Activated T-cell treated with anti-CD3 and anti-CD28 coated beads, Interleukin-2, amount 50 U/mL, for 24 hours (primary cell): ENCODE data around the gene ADGRE3.
"Not testable (repeated sequence)": the region's sequence is repeated elsewhere in the genome, so short reads cannot be mapped to it uniquely, and the experiment has no call there.

Experiments
- DNase-seq: peaks from one replicate; pipeline ENCODE4 v3.0.0-alpha.2; 2020
- H3K27ac Mint-ChIP-seq: 2 replicates; pipeline ENCODE4 v1.8.0; 2020; ENCODE audit warnings: mild to moderate bottlenecking, mixed read lengths
- H3K27me3 Mint-ChIP-seq: 2 replicates; pipeline ENCODE4 v1.8.0; 2020; ENCODE audit warnings: mixed read lengths
- H3K36me3 Mint-ChIP-seq: 2 replicates; pipeline ENCODE4 v1.8.0; 2020; ENCODE audit warnings: low read depth, mixed read lengths
- H3K4me1 Mint-ChIP-seq: 2 replicates; pipeline ENCODE4 v1.8.0; 2020; ENCODE audit warnings: low read depth, mixed read lengths
- H3K4me3 Mint-ChIP-seq: 2 replicates; pipeline ENCODE4 v1.8.0; 2020; ENCODE audit warnings: mild to moderate bottlenecking, moderate library complexity, mixed read lengths
- H3K9me3 Mint-ChIP-seq: 2 replicates; pipeline ENCODE4 v1.8.0; 2020; ENCODE audit warnings: mixed read lengths

ADGRE3 gene

GRCh38 chr19:14648506-14648905, 26.1 kb downstream of the ADGRE3 start:
- H3K27ac Mint-ChIP-seq = no peak overlapping the region
- no peak overlapping the region for H3K4me3 Mint-ChIP-seq
- DNase-seq = no peak
- H3K36me3 Mint-ChIP-seq = no peaks in the 10 kb centered on the region
- peaks cover 1% of the 10 kb centered on the region for H3K9me3 Mint-ChIP-seq
- H3K4me1 Mint-ChIP-seq = no peaks in the 10 kb centered on the region
- H3K27me3 Mint-ChIP-seq = peaks cover 30% of the 10 kb centered on the region

GRCh38 chr19:14639536-14640277, 34.9 kb downstream of the ADGRE3 start:
- no peak overlapping the region for H3K27ac Mint-ChIP-seq
- no peak overlapping the region for H3K4me3 Mint-ChIP-seq
- no peaks in the 10 kb centered on the region for H3K36me3 Mint-ChIP-seq
- peaks cover 16% of the 10 kb centered on the region for H3K9me3 Mint-ChIP-seq
- peaks cover 27% of the 10 kb centered on the region for H3K27me3 Mint-ChIP-seq
- no peak for DNase-seq
- H3K4me1 Mint-ChIP-seq = no peaks in the 10 kb centered on the region

GRCh38 chr19:14632286-14632685, 42.4 kb downstream of the ADGRE3 start:
- Mint-ChIP-seq H3K36me3 (no peaks in the 10 kb centered on the region), H3K27me3 (peaks cover 3% of the 10 kb centered on the region), H3K27ac (no peak overlapping the region), H3K4me1 (no peaks in the 10 kb centered on the region), H3K9me3 (peaks cover 7% of the 10 kb centered on the region), H3K4me3 (no peak overlapping the region)
- no peak for DNase-seq

GRCh38 chr19:14629557-14629956, 45.1 kb downstream of the ADGRE3 start:
- DNase-seq = no peak
- no peaks in the 10 kb centered on the region for H3K36me3 Mint-ChIP-seq
- H3K4me1 Mint-ChIP-seq = no peaks in the 10 kb centered on the region
- no peak overlapping the region for H3K4me3 Mint-ChIP-seq
- H3K27me3 Mint-ChIP-seq = peaks cover 3% of the 10 kb centered on the region
- H3K27ac Mint-ChIP-seq = no peak overlapping the region
- peaks cover 5% of the 10 kb centered on the region for H3K9me3 Mint-ChIP-seq

- not testable (repeated sequence) for DNase-seq, H3K27me3 Mint-ChIP-seq, H3K9me3 Mint-ChIP-seq, H3K27ac Mint-ChIP-seq, H3K4me1 Mint-ChIP-seq, H3K4me3 Mint-ChIP-seq, H3K36me3 Mint-ChIP-seq
Observed at GRCh38 chr19:14624491-14624890, 50.2 kb downstream of the ADGRE3 start.

- Mint-ChIP-seq H3K4me1 (no peaks in the 10 kb centered on the region), H3K27me3 (peaks cover 8% of the 10 kb centered on the region), H3K9me3 (peaks cover 8% of the 10 kb centered on the region), H3K27ac (no peak overlapping the region), H3K36me3 (no peaks in the 10 kb centered on the region), H3K4me3 (no peak overlapping the region)
- no peak for DNase-seq
Observed at GRCh38 chr19:14619404-14619803, 55.2 kb downstream of the ADGRE3 start.

GRCh38 chr19:14616407-14616806, 58.2 kb downstream of the ADGRE3 start:
- peaks cover 3% of the 10 kb centered on the region for H3K4me1 Mint-ChIP-seq
- H3K9me3 Mint-ChIP-seq = peaks cover 8% of the 10 kb centered on the region
- DNase-seq = no peak
- H3K27ac Mint-ChIP-seq = no peak overlapping the region
- no peak overlapping the region for H3K4me3 Mint-ChIP-seq
- H3K27me3 Mint-ChIP-seq = peaks cover 8% of the 10 kb centered on the region
- H3K36me3 Mint-ChIP-seq = no peaks in the 10 kb centered on the region

- no peak for DNase-seq
- H3K27me3 Mint-ChIP-seq = peaks cover 8% of the 10 kb centered on the region
- no peak overlapping the region for H3K4me3 Mint-ChIP-seq
- H3K4me1 Mint-ChIP-seq = peaks cover 3% of the 10 kb centered on the region
- peaks cover 8% of the 10 kb centered on the region for H3K9me3 Mint-ChIP-seq
- H3K27ac Mint-ChIP-seq = no peak overlapping the region
- no peaks in the 10 kb centered on the region for H3K36me3 Mint-ChIP-seq
Observed at GRCh38 chr19:14615623-14616022, 59.0 kb downstream of the ADGRE3 start.

- no peak overlapping the region for H3K4me3 Mint-ChIP-seq
- no peaks in the 10 kb centered on the region for H3K36me3 Mint-ChIP-seq
Observed at GRCh38 chr19:14614099-14614412, 60.6 kb downstream of the ADGRE3 start.

GRCh38 chr19:14613399-14614098, 61.1 kb downstream of the ADGRE3 start:
- H3K9me3 Mint-ChIP-seq, H3K27me3 Mint-ChIP-seq, H3K4me1 Mint-ChIP-seq, DNase-seq, H3K4me3 Mint-ChIP-seq, H3K36me3 Mint-ChIP-seq, H3K27ac Mint-ChIP-seq: not testable (repeated sequence)

More at GRCh38 chr19:14614099-14614412, 60.6 kb downstream of the ADGRE3 start:
- no peaks in the 10 kb centered on the region for H3K9me3 Mint-ChIP-seq
- DNase-seq = no peak
- peaks cover 8% of the 10 kb centered on the region for H3K27me3 Mint-ChIP-seq
- H3K27ac Mint-ChIP-seq = no peak overlapping the region
- H3K4me1 Mint-ChIP-seq = peaks cover 3% of the 10 kb centered on the region

GRCh38 chr19:14612657-14613056, 62.0 kb downstream of the ADGRE3 start:
- no peak overlapping the region for H3K27ac Mint-ChIP-seq

GRCh38 chr19:14612242-14612641, 62.4 kb downstream of the ADGRE3 start:
- not testable (repeated sequence) for DNase-seq, H3K4me3 Mint-ChIP-seq, H3K27ac Mint-ChIP-seq, H3K4me1 Mint-ChIP-seq, H3K27me3 Mint-ChIP-seq, H3K9me3 Mint-ChIP-seq, H3K36me3 Mint-ChIP-seq

More at GRCh38 chr19:14612657-14613056, 62.0 kb downstream of the ADGRE3 start:
- Mint-ChIP-seq H3K4me1 (peaks cover 3% of the 10 kb centered on the region), H3K36me3 (no peaks in the 10 kb centered on the region), H3K9me3 (no peaks in the 10 kb centered on the region), H3K4me3 (no peak overlapping the region), H3K27me3 (peaks cover 6% of the 10 kb centered on the region)
- DNase-seq = no peak

- no peak for DNase-seq
- no peak overlapping the region for H3K4me3 Mint-ChIP-seq
- no peak overlapping the region for H3K27ac Mint-ChIP-seq
- peaks cover under 1% of the 10 kb centered on the region for H3K27me3 Mint-ChIP-seq
- H3K4me1 Mint-ChIP-seq = peaks cover 3% of the 10 kb centered on the region
- H3K36me3 Mint-ChIP-seq = no peaks in the 10 kb centered on the region
- no peaks in the 10 kb centered on the region for H3K9me3 Mint-ChIP-seq
Observed at GRCh38 chr19:14611051-14611450, 63.6 kb downstream of the ADGRE3 start.

GRCh38 chr19:14606627-14607026, 68.0 kb downstream of the ADGRE3 start:
- no peak overlapping the region for H3K27ac Mint-ChIP-seq
- no peak for DNase-seq
- peaks cover 15% of the 10 kb centered on the region for H3K4me1 Mint-ChIP-seq
- no peaks in the 10 kb centered on the region for H3K27me3 Mint-ChIP-seq
- H3K36me3 Mint-ChIP-seq = no peaks in the 10 kb centered on the region
- H3K9me3 Mint-ChIP-seq = no peaks in the 10 kb centered on the region
- no peak overlapping the region for H3K4me3 Mint-ChIP-seq

- Mint-ChIP-seq H3K36me3 (no peaks in the 10 kb centered on the region), H3K27me3 (no peaks in the 10 kb centered on the region), H3K4me1 (peaks cover 15% of the 10 kb centered on the region), H3K4me3 (no peak overlapping the region), H3K9me3 (no peaks in the 10 kb centered on the region), H3K27ac (peak overlapping the region; percentile 72)
- DNase-seq = no peak
Observed at GRCh38 chr19:14603990-14604387, 70.7 kb downstream of the ADGRE3 start.
